ENCODE data around the gene YWHAB.

- TF ChIP-seq CTCF (IDR thresholded peaks at IDR 0.05; ENCODE audit: poor library complexity), result no peak
- no peak for TF ChIP-seq EZH2 (IDR thresholded peaks at IDR 0.05; ENCODE audit: borderline replicate concordance)
- TF ChIP-seq EZH2phosphoT487 (IDR thresholded peaks at IDR 0.05; ENCODE audit: low read depth, severe bottlenecking, unreplicated experiment), result no peak
Observed at GRCh38 chr20:44914924-44915323, 29.4 kb downstream of the YWHAB start.

Measured in hepatocyte (in vitro differentiated cells).